H9 (cell line): Measurements from ENCODE around the gene ARPP19. TPM values are rescaled to one million over a fixed set of nuclear protein-coding genes. Genes with fewer than 3 reads are reported as not detected.
A peak's percentile ranks its signal among the peaks of the same experiment; 100 is the strongest.

Source experiments
- DNase-seq: peaks from one replicate; pipeline ENCODE4 v3.0.0-alpha.2; 2017
- H2AFZ ChIP-seq: one replicate; pipeline ENCODE4 v1.6.1; 2013; ENCODE audit warnings: mild to moderate bottlenecking, low read length, control low read depth, moderate library complexity
- H2AK5ac ChIP-seq: 2 replicates; pipeline ENCODE4 v1.6.1; 2013; ENCODE audit warnings: low read length, control low read depth, mixed read lengths; ENCODE audit not compliant: insufficient read length
- H2BK120ac ChIP-seq: one replicate; pipeline ENCODE4 v1.6.1; 2013; ENCODE audit warnings: low read depth, mild to moderate bottlenecking, low read length, control low read depth, inconsistent platforms; ENCODE audit not compliant: poor library complexity, severe bottlenecking
- H2BK12ac ChIP-seq: 2 replicates; pipeline ENCODE4 v1.6.1; 2013; ENCODE audit warnings: low read length, control low read depth, mixed read lengths, low read depth; ENCODE audit not compliant: insufficient read length
- H2BK15ac ChIP-seq: 2 replicates; pipeline ENCODE4 v1.6.1; 2013; ENCODE audit warnings: low read depth, low read length, control low read depth
- H2BK20ac ChIP-seq: one replicate; pipeline ENCODE4 v1.6.1; 2013; ENCODE audit warnings: low read depth, mild to moderate bottlenecking, low read length, control low read depth, inconsistent platforms; ENCODE audit not compliant: poor library complexity, severe bottlenecking
- H2BK5ac ChIP-seq: 2 replicates; pipeline ENCODE4 v1.6.1; 2013; ENCODE audit warnings: low read length, control low read depth, mixed read lengths; ENCODE audit not compliant: insufficient read length
- H3K14ac ChIP-seq: 2 replicates; pipeline ENCODE4 v1.6.1; 2013; ENCODE audit warnings: low read length, control low read depth; ENCODE audit not compliant: insufficient read depth
- H3K18ac ChIP-seq: 2 replicates; pipeline ENCODE4 v1.6.1; 2013; ENCODE audit warnings: low read depth, mild to moderate bottlenecking, mixed read lengths, low read length, control low read depth; ENCODE audit not compliant: insufficient read length
- H3K23ac ChIP-seq: 2 replicates; pipeline ENCODE4 v1.6.1; 2013; ENCODE audit warnings: low read length, control low read depth, mixed read lengths, low read depth; ENCODE audit not compliant: insufficient read length
- H3K23me2 ChIP-seq: 2 replicates; pipeline ENCODE4 v1.6.1; 2013; ENCODE audit warnings: low read depth, mild to moderate bottlenecking, mixed read lengths, low read length, control low read depth; ENCODE audit not compliant: insufficient read length, poor library complexity, severe bottlenecking
- H3K27ac ChIP-seq: 2 replicates; pipeline ENCODE4 v1.5.1; 2013; ENCODE audit warnings: low read length, control low read depth, mixed read lengths, low read depth; ENCODE audit not compliant: insufficient read length
- H3K27me3 ChIP-seq: 2 replicates; pipeline ENCODE4 v1.6.1; 2013; ENCODE audit warnings: low read length, control low read depth, inconsistent platforms; ENCODE audit not compliant: insufficient read depth
- H3K4ac ChIP-seq: 2 replicates; pipeline ENCODE4 v1.6.1; 2013; ENCODE audit warnings: low read depth, mild to moderate bottlenecking, control low read depth, inconsistent platforms, low read length, moderate library complexity
- H3K4me1 ChIP-seq: 2 replicates; pipeline ENCODE4 v1.6.1; 2013; ENCODE audit warnings: low read length, control low read depth, inconsistent platforms; ENCODE audit not compliant: insufficient read depth
- H3K4me2 ChIP-seq: 2 replicates; pipeline ENCODE4 v1.6.1; 2013; ENCODE audit warnings: low read length, control low read depth, mixed read lengths; ENCODE audit not compliant: insufficient read length, insufficient read depth
- H3K56ac ChIP-seq: 2 replicates; pipeline ENCODE4 v1.6.1; 2013; ENCODE audit warnings: low read depth, mild to moderate bottlenecking, mixed read lengths, low read length, control low read depth; ENCODE audit not compliant: insufficient read length
- H3K79me1 ChIP-seq: 2 replicates; pipeline ENCODE4 v1.6.1; 2013; ENCODE audit warnings: low read depth, mild to moderate bottlenecking, moderate library complexity, low read length, control low read depth, inconsistent platforms; ENCODE audit not compliant: insufficient read depth, poor library complexity, severe bottlenecking
- H3K79me2 ChIP-seq: 2 replicates; pipeline ENCODE4 v1.6.1; 2013; ENCODE audit warnings: low read length, control low read depth, inconsistent platforms; ENCODE audit not compliant: insufficient read depth
- H3K9ac ChIP-seq: 2 replicates; pipeline ENCODE4 v1.6.1; 2013; ENCODE audit warnings: low read length, control low read depth, mixed read lengths; ENCODE audit not compliant: insufficient read length; ENCODE audit errors: extremely low read depth
- H3K9me3 ChIP-seq: one replicate; pipeline ENCODE4 v1.6.1; 2013; ENCODE audit warnings: low read depth, low read length, inconsistent platforms; ENCODE audit not compliant: control insufficient read depth
- H3T11ph ChIP-seq: one replicate; pipeline ENCODE4 v1.6.1; 2013; ENCODE audit warnings: mild to moderate bottlenecking, low read length, control low read depth, inconsistent platforms
- H4K20me1 ChIP-seq: one replicate; pipeline ENCODE4 v1.6.1; 2013; ENCODE audit not compliant: control insufficient read depth, insufficient read length, insufficient read depth
- H4K5ac ChIP-seq: 2 replicates; pipeline ENCODE4 v1.6.1; 2013; ENCODE audit warnings: low read depth, mild to moderate bottlenecking, mixed read lengths, low read length, control low read depth; ENCODE audit not compliant: insufficient read length
- H4K8ac ChIP-seq: replicated peaks from 2 replicates; pipeline ENCODE4 v1.6.1; 2013; ENCODE audit warnings: low read length, control low read depth, mixed read lengths, low read depth; ENCODE audit not compliant: insufficient read length
- H4K91ac ChIP-seq: 2 replicates; pipeline ENCODE4 v1.6.1; 2013; ENCODE audit warnings: low read depth, mild to moderate bottlenecking, moderate library complexity, mixed read lengths, low read length, control low read depth; ENCODE audit not compliant: insufficient read length
- H3K27ac Mint-ChIP-seq, 3 experiments: 2 replicates in 2 of 3; 3 replicates in 1 of 3; pipeline ENCODE4 v1.8.0; 2020 to 2021; ENCODE audit warnings: mixed read lengths in 3 of 3, mild to moderate bottlenecking in 1 of 3, moderate library complexity in 1 of 3
- H3K27me3 Mint-ChIP-seq: 2 replicates; pipeline ENCODE4 v1.8.0; 2021; ENCODE audit warnings: low read depth, mild to moderate bottlenecking, moderate library complexity, mixed read lengths
- H3K36me3 Mint-ChIP-seq, 3 experiments: 2 replicates in 2 of 3; 3 replicates in 1 of 3; pipeline ENCODE4 v1.8.0; 2020 to 2021; ENCODE audit warnings: low read depth in 3 of 3, mixed read lengths in 3 of 3; ENCODE audit not compliant: insufficient read depth in 1 of 3
- H3K4me1 Mint-ChIP-seq, 2 experiments: 2 replicates each; pipeline ENCODE4 v1.8.0; 2020; ENCODE audit warnings: mixed read lengths in 2 of 2
- H3K4me3 Mint-ChIP-seq, 2 experiments: 2 replicates in 1 of 2; 3 replicates in 1 of 2; pipeline ENCODE4 v1.8.0; 2020 to 2021; ENCODE audit warnings: mild to moderate bottlenecking in 2 of 2, mixed read lengths in 2 of 2, moderate library complexity in 1 of 2
- H3K9me3 Mint-ChIP-seq, 2 experiments: 2 replicates in 1 of 2; 3 replicates in 1 of 2; pipeline ENCODE4 v1.8.0; 2020; ENCODE audit warnings: mild to moderate bottlenecking in 2 of 2, mixed read lengths in 2 of 2, moderate library complexity in 1 of 2
- WGBS: extraction: QIAGEN DNeasy Blood & Tissue Kit; methylation state at CpG from one replicate; pipeline ENCODE4 v1.1.7; 2013; ENCODE audit warnings: missing lambda C conversion rate, low lambda C conversion rate, mixed read lengths; ENCODE audit not compliant: insufficient read length; ENCODE audit errors: extremely low coverage; 5-methylcytosine and 5-hydroxymethylcytosine counted together
- total RNA-seq: library from RNA; stranded (reverse); gene quantifications from 2 replicates; pipeline ENCODE4 v1.2.1, GENCODE V29; 2021
- TF ChIP-seq, protein P1 (sequence below): fragments of 200-600 bp; sonication (generic); conservative IDR thresholded peaks from 3 replicates; pipeline ENCODE4 v1.8.0; 2021; ENCODE audit warnings: antibody characterized with exemption, mild to moderate bottlenecking

The ARPP19 gene
- total RNA-seq, 1 experiment from 2014 or later: 247 TPM

DNA sequence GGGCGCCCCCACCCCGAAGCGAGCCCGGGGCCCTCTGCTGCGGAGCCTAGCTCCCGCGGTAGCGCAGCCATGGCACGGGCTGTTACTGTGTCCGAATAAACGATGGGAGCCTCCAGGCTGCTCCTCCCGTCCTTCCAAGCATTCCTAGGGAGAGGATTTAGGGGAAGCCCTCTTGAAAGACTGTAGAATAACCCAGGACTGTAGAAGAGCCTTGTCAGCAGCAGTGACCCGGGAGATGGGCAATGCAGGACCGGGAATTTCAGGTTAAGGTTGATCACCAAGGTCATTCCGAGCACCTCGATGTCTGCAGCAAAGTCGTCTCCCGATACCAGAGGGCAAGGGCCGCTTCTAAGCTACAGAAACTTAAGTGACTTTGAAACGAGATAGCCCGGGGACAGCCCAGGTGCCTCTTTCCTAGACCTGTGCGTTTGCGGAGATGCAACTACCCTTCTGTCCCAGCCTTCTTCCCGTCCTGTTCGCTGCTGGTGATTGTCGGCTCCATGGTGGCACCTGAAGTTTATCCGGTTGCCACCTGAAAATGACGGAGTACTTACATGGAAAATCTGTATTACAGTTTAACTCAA is 39.4 kb downstream of the ARPP19 start:
- H4K91ac ChIP-seq: no peak overlapping the region
- H3K4ac ChIP-seq: no peak overlapping the region
- DNase-seq: peak; percentile 48
- no peaks in the 10 kb centered on the region for H3K79me1 ChIP-seq
- H3K27me3 Mint-ChIP-seq: peaks cover 56% of the 10 kb centered on the region
- H4K5ac ChIP-seq: no peak overlapping the region
- no peaks in the 10 kb centered on the region for H3K79me2 ChIP-seq
- H3K23ac ChIP-seq: no peak overlapping the region
- no peak overlapping the region for H2BK20ac ChIP-seq
- H3T11ph ChIP-seq: no peak overlapping the region
- TF ChIP-seq, protein P1, sequence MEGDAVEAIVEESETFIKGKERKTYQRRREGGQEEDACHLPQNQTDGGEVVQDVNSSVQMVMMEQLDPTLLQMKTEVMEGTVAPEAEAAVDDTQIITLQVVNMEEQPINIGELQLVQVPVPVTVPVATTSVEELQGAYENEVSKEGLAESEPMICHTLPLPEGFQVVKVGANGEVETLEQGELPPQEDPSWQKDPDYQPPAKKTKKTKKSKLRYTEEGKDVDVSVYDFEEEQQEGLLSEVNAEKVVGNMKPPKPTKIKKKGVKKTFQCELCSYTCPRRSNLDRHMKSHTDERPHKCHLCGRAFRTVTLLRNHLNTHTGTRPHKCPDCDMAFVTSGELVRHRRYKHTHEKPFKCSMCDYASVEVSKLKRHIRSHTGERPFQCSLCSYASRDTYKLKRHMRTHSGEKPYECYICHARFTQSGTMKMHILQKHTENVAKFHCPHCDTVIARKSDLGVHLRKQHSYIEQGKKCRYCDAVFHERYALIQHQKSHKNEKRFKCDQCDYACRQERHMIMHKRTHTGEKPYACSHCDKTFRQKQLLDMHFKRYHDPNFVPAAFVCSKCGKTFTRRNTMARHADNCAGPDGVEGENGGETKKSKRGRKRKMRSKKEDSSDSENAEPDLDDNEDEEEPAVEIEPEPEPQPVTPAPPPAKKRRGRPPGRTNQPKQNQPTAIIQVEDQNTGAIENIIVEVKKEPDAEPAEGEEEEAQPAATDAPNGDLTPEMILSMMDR: no peak
- H3K27ac ChIP-seq: no peak overlapping the region
- H3K9me3 ChIP-seq: no peaks in the 10 kb centered on the region
- peak overlapping the region; percentile 51; the same call in 1 of the 2 replicates for H3K14ac ChIP-seq
- H3K23me2 ChIP-seq: peaks cover 18% of the 10 kb centered on the region
- peak overlapping the region; percentile 54 to 79 for H3K4me3 Mint-ChIP-seq
- H3K27ac Mint-ChIP-seq: peak overlapping the region in 1 of 3 experiments; percentile 61; a peak in 1 of 7 replicates
- peaks cover 7% of the 10 kb centered on the region; the same call in 1 of the 2 replicates for H3K27me3 ChIP-seq
- H2AFZ ChIP-seq: no peak overlapping the region
- H4K20me1 ChIP-seq: no peaks in the 10 kb centered on the region
- peak overlapping the region; percentile 91 for H3K4me2 ChIP-seq
- H3K9ac ChIP-seq: peak overlapping the region; percentile 16
- H2BK15ac ChIP-seq: no peak overlapping the region
- WGBS: no CpG with 5 or more reads among the region's 28 CpGs
- no peaks in the 10 kb centered on the region for H3K36me3 Mint-ChIP-seq
- peaks cover 17 to 21% of the 10 kb centered on the region in 2 experiments for H3K4me1 Mint-ChIP-seq
- H3K56ac ChIP-seq: no peak overlapping the region
- no peak overlapping the region for H4K8ac ChIP-seq
- no peak overlapping the region for H2BK12ac ChIP-seq
- H2AK5ac ChIP-seq: no peak overlapping the region
- no peak overlapping the region for H2BK5ac ChIP-seq
- no peaks in the 10 kb centered on the region; a peak in 1 of 5 replicates for H3K9me3 Mint-ChIP-seq
- H3K4me1 ChIP-seq: no peaks in the 10 kb centered on the region
- H2BK120ac ChIP-seq: no peak overlapping the region
- H3K18ac ChIP-seq: no peak overlapping the region
